ENCODE data around the gene COMMD3.
"Not testable (repeated sequence)": the region's sequence is repeated elsewhere in the genome, so short reads cannot be mapped to it uniquely, and the experiment has no call there.

COMMD3 gene

DNA sequence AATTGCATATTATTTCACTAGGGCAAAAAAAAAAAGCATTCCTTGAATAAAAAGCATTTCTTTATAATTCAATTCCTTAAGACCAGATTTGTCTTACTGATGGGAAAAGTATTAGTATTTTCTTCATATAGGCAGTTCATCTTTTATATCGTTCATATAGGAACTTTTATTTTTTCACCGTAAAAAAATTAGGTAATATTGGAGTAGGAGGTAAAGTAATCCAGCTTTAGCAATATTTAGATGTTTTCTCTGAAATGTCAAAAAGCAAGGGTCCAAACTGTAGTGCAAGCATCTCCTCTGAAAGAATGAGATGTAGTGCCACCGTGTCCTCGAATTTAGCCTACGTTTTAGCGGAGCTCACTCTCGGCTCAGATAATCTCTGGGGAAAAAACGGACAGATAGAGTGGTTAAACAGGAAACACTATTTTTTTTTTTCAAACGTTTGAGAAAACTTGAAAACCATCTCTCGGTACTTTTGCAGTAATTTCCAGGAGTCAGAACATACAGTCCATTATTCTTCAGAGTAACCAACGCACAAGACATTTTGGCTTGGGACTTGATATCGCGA is 23.7 kb downstream of the COMMD3 start:
- DNase-seq = no peak

GRCh38 chr10:22340329-22341189 is 24.4 kb downstream of the COMMD3 start:
- DNase-seq = peak; percentile 26 to 85 (median 43)

DNA sequence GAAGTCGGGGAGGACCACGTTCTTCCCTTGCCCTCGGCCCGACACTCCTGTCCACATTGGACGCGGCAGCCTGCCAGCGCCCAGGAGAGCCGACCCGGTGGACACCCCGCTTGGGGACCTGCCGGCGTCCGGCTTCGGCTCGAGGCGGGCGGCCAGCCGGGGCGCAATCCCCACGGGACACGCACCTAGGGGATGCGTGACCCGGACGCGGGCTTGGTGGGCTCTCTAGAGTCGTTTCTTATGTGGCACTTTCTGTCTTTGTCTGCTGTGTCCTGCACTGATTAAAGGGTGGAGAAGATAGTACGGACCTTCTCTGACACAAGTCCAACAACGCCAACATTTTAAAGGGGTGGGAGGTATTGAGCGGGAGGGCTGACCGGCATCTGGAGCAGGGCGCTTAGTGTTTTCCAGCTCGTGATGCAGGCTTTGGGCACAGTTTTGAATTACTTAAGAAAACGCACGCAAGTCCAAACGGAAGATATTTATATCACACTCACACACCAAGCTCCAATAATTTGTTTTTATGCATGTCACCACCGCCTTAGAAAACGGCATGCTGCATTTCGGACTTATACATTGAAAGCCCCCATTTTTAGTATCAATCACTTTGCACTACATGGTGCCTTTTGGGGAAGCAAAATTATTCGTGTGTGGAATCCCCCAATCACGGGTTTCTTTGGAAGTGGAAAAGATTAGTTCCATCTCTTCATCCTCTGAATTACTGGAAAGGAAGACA is 25.2 kb downstream of the COMMD3 start:
- peak in 1 of 5 experiments; percentile 14 for DNase-seq

- no peak for DNase-seq
Measured at GRCh38 chr10:22341926-22342196, 25.7 kb downstream of the COMMD3 start.

- no peak for DNase-seq
Measured at GRCh38 chr10:22342421-22342820, 26.2 kb downstream of the COMMD3 start.

GRCh38 chr10:22343731-22344130 is 27.5 kb downstream of the COMMD3 start:
- no peak for DNase-seq

DNA sequence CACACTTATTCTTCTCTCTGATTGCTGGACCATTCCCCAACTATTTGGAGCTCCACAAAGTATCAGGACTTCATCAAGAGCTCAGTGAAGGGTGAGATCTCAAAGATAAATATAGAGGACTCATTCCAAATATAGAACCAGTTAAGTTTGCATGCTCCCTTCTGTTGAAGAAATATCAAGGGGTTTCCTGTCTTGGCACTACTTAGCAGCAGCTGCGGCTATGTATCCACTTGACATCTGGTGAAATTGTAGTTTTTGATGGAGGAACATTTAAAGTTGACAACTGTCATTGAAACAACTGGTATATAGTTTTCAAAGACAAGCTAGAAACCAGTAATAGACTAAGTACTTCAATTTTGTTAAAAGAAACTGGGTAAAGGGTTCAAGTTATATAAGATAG is 28.1 kb downstream of the COMMD3 start:
- DNase-seq = no peak

GRCh38 chr10:22344781-22345300 is 28.7 kb downstream of the COMMD3 start:
- no peak for DNase-seq

- peak in 3 of 5 experiments; percentile 18 to 77 (median 23) for DNase-seq
Measured at GRCh38 chr10:22345301-22346095, 29.3 kb downstream of the COMMD3 start, which contains the start of gene SPAG6. TSS of gene SPAG6 (plus strand) at chr10:22345496. CDS start at chr10:22345612, 116 bp downstream.

GRCh38 chr10:22346096-22346661 is 30.0 kb downstream of the COMMD3 start:
- DNase-seq = no peak

DNA sequence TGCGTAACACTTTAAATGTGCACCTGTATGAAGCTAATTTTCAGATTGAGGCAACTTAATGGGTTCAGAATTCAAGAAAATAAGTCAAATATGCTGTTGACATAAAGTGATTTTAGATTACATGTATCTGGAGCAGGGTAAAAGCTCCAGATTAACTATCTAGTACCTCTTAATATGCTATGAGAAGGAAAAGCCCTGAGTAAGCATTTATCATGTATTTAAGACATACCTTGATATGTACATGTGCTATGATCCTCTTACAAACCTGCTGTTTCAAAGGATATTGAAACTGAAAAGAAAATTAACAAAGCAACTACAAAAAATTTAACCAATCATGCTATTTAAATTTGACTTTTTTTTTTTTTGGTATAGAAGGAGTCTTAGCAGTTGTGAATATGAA is 33.6 kb downstream of the COMMD3 start:
- no peak for DNase-seq

GRCh38 chr10:22351131-22351703 is 35.0 kb downstream of the COMMD3 start:
- no peak for DNase-seq

DNA sequence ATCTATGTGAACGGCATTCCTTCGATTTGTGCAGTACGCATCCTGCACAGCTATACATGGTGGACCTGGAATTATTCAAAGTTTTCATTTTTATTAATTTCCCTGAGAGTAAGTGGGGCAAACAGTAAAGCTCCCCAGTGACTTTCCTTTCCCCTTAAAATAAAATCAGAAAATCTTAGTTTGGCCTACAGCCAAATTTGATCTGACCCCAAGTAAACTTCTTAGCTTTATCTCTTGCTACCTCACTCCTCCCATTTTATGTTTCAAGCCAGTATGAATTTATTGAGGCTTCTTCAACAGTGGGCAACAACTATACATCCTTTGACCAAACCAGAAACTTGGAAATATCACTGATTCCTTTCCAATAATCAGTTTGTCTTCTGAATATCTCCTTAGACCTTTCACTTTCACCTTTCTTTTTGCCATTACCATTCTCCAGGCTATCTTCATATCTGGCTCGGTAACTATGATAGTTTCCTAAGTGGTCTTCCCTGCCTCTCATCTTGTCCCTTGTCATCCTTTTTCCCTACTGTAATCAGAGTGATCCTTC is 40.2 kb downstream of the COMMD3 start:
- DNase-seq = no peak

DNA sequence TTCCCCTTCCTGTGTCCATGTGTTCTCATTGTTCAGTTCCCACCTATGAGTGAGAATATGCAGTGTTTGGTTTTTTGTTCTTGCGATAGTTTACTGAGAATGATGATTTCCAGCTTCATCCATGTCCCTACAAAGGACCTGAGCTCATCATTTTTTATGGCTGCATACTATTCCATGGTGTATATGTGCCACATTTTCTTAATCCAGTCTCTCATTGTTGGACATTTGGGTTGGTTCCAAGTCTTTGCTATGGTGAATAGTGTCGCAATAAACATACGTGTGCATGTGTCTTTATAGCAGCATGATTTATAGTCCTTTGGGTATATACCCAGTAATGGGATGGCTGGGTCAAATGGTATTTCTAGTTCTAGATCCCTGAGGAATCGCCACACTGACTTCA is 41.6 kb downstream of the COMMD3 start:
- DNase-seq = not testable (repeated sequence)

DNA sequence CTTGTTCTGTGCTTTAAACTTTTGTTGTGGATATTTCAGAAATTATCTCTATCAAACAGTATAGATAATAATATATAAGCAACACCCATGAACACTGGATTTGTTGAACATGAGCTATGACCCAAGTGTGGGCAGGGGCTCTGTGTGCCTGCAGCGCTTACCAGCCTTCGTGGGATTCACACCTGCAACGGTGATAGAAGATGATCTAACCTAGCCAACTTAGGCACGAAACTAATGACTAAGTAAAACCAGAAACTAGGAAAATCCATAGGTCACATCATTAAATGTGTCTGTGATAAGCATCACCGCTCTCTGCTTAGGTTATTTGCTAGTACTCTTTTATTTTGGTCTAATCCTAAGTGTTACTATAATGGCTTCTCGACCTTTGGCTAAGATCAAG is 47.1 kb downstream of the COMMD3 start:
- DNase-seq = no peak

GRCh38 chr10:22364407-22365140 is 48.4 kb downstream of the COMMD3 start:
- DNase-seq = no peak

GRCh38 chr10:22365233-22365632 is 49.0 kb downstream of the COMMD3 start:
- DNase-seq = no peak

GRCh38 chr10:22365644-22366434 is 49.7 kb downstream of the COMMD3 start:
- no peak for DNase-seq

DNA sequence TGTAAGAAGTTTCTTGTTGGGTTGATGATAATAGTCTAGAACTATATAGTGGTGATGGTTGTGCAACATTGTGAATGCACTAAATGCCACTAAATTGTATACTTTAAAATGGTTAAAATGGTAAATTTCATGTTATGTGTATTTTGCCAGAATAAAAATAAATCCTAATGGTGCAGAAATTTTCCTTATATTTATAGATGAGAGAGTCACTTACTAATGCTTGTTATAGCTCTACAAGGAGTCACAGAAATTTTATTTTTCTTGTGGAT is 50.2 kb downstream of the COMMD3 start:
- DNase-seq = no peak

DNA sequence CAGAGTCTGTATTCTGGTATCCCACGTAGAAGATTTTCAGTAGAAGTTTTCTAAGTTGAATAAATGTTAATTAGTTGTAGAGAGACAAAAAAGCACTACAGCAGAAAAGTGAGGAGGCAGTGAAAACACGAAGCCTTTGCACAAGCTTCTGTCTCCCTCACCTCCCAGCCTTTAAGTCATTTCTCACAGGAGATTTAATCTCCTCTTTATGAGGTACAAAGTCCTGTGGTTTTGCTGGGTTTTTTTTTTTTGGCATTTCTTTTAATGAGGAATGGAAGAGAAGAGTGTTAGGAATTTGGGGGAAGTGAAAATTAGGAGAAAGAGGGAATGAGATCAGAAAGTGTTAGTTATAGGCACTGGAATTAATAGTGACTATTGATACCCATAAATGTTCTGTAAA is 50.6 kb downstream of the COMMD3 start:
- peak in 1 of 5 experiments; percentile 48 for DNase-seq
